ENCODE results near the gene GALNT14.

GALNT14 gene

DNA sequence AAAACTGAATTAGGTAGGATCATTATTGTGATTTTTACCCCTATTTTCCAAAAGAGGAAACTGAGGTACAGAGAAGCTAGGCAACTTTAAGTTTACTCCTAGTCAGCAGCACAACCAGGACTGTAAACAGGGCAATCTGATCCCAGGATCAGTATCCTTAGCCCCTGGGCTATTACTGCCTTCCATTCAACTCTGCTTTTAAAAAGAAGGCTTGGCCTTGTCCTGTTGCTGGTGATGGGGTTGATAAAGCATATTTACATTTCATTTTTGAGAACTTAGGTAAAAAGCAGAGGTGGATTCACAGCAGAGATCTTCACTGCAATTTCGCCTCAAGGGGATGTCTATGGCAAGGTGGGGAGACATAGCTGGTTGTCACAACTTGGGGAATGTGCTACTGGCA, 148.5 kb downstream of the GALNT14 start:
- Histone ChIP-seq H4K20me1 (peaks cover 60% of the 10 kb centered on the region), H3K4me2 (no peak overlapping the region), H3K27ac (no peak overlapping the region), H3K9me3 (no peaks in the 10 kb centered on the region), H3K27me3 (no peaks in the 10 kb centered on the region), H3K36me3 (peaks cover 85% of the 10 kb centered on the region), H3K4me3 (no peak overlapping the region), H3K9ac (no peak overlapping the region), H3K4me1 (peaks cover 21% of the 10 kb centered on the region)
- no peak for TF ChIP-seq Cebpa-rat (IDR thresholded peaks at IDR 0.05)

DNA sequence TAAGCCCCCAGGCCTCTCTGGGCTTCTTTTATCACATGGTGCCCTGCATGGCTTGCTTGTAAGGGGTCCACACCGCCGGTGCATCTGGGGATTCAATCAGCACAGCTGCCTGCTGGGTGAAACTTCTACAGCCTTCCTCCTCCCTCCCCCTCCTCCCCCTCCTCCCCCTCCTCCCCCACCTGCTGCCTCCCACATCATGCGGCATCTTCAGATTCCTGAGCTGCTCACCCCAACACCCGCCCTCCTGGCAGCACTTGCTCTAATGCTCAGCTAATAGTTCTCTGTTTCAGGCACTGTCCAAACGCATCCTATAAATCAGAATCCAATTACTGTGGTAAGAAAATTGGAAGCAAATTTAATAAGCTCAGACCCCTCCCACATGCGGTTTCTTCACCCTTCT, 150.7 kb downstream of the GALNT14 start:
- Histone ChIP-seq H3K4me2 (no peak overlapping the region), H3K9me3 (no peaks in the 10 kb centered on the region), H3K9ac (no peak overlapping the region), H3K4me1 (0 out of 2 replicates have a peak, but pooled peaks cover 7% of the 10 kb centered on the region), H4K20me1 (peaks cover 53% of the 10 kb centered on the region), H3K36me3 (peaks cover 84% of the 10 kb centered on the region), H3K27ac (no peak overlapping the region), H3K4me3 (no peak overlapping the region), H3K27me3 (no peaks in the 10 kb centered on the region)
- no peak for TF ChIP-seq Cebpa-rat (IDR thresholded peaks at IDR 0.05)

DNA sequence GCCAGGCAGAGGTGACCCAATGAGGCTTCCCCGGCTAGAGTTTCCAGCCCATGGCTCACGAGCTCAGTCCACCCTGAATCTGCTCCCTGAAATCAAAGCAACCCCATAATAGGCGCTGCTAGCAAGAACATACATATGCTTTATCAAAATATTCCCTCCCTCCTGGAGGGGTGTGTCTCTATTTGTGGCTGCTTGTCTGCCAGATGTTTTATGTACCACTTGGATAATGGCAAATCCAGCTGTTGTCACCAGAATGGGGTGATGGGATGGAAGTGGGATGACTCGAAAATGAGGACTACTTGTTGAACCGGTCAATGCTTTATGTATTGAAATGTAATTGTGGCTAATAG, 152.0 kb downstream of the GALNT14 start:
- Histone ChIP-seq H3K27me3 (no peaks in the 10 kb centered on the region), H4K20me1 (peaks cover 54% of the 10 kb centered on the region), H3K4me2 (no peak overlapping the region), H3K4me3 (no peak overlapping the region), H3K4me1 (0 out of 2 replicates have a peak, but pooled peaks cover 7% of the 10 kb centered on the region), H3K9me3 (no peaks in the 10 kb centered on the region), H3K36me3 (peaks cover 78% of the 10 kb centered on the region), H3K27ac (no peak overlapping the region), H3K9ac (no peak overlapping the region)
- TF ChIP-seq Cebpa-rat (IDR thresholded peaks at IDR 0.05) = no peak

- H3K4me1 ChIP-seq = 0 out of 2 replicates have a peak, but pooled peaks cover 7% of the 10 kb centered on the region
- H3K4me2 ChIP-seq = no peak overlapping the region
- no peaks in the 10 kb centered on the region for H3K9me3 ChIP-seq
- H3K36me3 ChIP-seq = peaks cover 78% of the 10 kb centered on the region
- H3K27ac ChIP-seq = no peak overlapping the region; the same call in 1 of the 2 replicates
- peaks cover 54% of the 10 kb centered on the region for H4K20me1 ChIP-seq
- TF ChIP-seq Cebpa-rat (IDR thresholded peaks at IDR 0.05) = no peak
- no peak overlapping the region for H3K9ac ChIP-seq
- H3K27me3 ChIP-seq = no peaks in the 10 kb centered on the region
- no peak overlapping the region for H3K4me3 ChIP-seq
Observed at GRCh38 chr2:30985493-30986230, 152.6 kb downstream of the GALNT14 start.

DNA sequence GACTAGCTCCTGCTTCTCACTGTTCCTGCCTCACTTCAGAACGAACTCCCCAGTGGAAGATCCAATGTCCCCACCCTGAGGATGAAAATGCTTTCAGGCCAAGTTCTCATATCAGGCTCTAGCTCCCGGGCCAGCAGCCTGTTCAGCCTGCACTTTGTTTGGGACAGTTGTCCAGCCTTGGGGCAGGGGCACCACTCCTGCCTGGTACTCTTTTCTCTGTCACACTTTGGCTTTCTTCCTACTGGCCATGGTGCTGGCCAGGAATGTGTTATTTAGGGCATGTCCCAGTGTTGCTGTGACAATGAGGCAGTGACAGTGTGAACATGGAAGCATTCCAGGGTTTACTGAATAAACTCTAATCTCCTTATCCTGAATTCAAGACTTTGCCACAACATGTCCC, 154.1 kb downstream of the GALNT14 start:
- TF ChIP-seq Cebpa-rat (IDR thresholded peaks at IDR 0.05) = no peak

DNA sequence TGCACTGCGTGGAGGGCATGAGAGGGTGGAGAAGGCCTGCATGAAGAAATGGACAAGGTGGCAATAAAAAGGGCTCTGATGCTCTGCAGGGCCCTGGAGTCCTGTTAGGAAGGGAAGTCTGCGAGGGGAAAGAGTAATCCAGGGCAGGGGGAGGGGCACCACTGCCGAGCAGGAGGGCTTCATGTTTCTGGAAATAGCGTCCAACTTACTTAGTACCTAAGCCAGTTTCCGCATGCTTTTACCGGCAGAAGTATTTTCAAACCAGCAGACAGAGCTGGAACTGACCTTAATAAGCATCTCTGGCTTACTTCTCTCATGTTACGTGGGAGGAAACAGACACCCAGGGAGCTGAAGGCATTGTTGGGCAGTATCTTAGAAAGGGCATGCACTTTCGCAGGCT, 156.7 kb downstream of the GALNT14 start:
- H4K20me1 ChIP-seq = peaks cover 74% of the 10 kb centered on the region
- no peaks in the 10 kb centered on the region for H3K9me3 ChIP-seq
- no peak overlapping the region for H3K9ac ChIP-seq
- H3K4me1 ChIP-seq = peaks cover 23% of the 10 kb centered on the region
- H3K27ac ChIP-seq = no peak overlapping the region
- H3K27me3 ChIP-seq = no peaks in the 10 kb centered on the region
- peaks cover 80% of the 10 kb centered on the region for H3K36me3 ChIP-seq
- no peak for TF ChIP-seq Cebpa-rat (IDR thresholded peaks at IDR 0.05)
- H3K4me3 ChIP-seq = no peak overlapping the region
- no peak overlapping the region for H3K4me2 ChIP-seq

More for the DNA sequence above, 154.1 kb downstream of the GALNT14 start:
- Histone ChIP-seq H3K4me1 (0 out of 2 replicates have a peak, but pooled peaks cover 7% of the 10 kb centered on the region), H3K4me3 (no peak overlapping the region), H3K9ac (no peak overlapping the region), H3K9me3 (no peaks in the 10 kb centered on the region), H3K27ac (no peak overlapping the region), H3K27me3 (no peaks in the 10 kb centered on the region), H4K20me1 (peaks cover 58% of the 10 kb centered on the region), H3K4me2 (no peak overlapping the region), H3K36me3 (peaks cover 78% of the 10 kb centered on the region)

- Histone ChIP-seq H3K4me3 (no peak overlapping the region), H3K9ac (no peak overlapping the region)
Observed at GRCh38 chr2:30981096-30981495, 157.1 kb downstream of the GALNT14 start.

DNA sequence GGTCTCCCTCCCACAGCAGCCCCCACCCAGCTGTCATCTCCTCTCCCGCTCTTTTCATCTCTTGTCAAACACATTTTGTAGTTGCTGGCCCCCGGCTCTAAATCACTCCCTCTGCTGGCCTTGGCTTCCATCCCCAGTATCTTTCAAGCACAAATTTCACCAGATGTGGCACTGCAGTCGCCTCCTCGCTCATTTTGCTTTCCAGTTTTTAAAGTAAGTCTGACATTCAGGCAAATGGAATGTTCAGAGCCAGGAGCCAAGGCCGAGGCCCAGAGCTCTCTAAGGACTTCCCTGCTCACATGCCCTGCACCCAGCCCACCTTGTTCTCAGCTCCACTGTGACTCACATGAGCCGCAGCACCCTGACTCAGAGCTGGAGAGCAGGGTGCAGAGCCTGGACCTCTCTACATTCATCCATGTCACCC, 158.4 kb downstream of the GALNT14 start:
- Histone ChIP-seq H3K4me3 (no peak overlapping the region), H4K20me1 (peaks cover 71% of the 10 kb centered on the region), H3K27me3 (no peaks in the 10 kb centered on the region), H3K27ac (no peak overlapping the region), H3K9ac (no peak overlapping the region), H3K4me2 (no peak overlapping the region), H3K4me1 (peaks cover 20% of the 10 kb centered on the region), H3K9me3 (no peaks in the 10 kb centered on the region), H3K36me3 (peaks cover 73% of the 10 kb centered on the region)
- no peak for TF ChIP-seq Cebpa-rat (IDR thresholded peaks at IDR 0.05)

More at GRCh38 chr2:30981096-30981495, 157.1 kb downstream of the GALNT14 start:
- Histone ChIP-seq H3K4me2 (no peak overlapping the region), H3K4me1 (peaks cover 27% of the 10 kb centered on the region), H3K27me3 (no peaks in the 10 kb centered on the region), H3K36me3 (peaks cover 79% of the 10 kb centered on the region), H3K9me3 (no peaks in the 10 kb centered on the region), H4K20me1 (peaks cover 72% of the 10 kb centered on the region), H3K27ac (no peak overlapping the region)
- TF ChIP-seq Cebpa-rat (IDR thresholded peaks at IDR 0.05) = no peak

- Histone ChIP-seq H3K9ac (no peak overlapping the region), H3K4me3 (no peak overlapping the region), H3K4me2 (no peak overlapping the region), H3K27me3 (no peaks in the 10 kb centered on the region), H3K9me3 (no peaks in the 10 kb centered on the region), H3K4me1 (peaks cover 20% of the 10 kb centered on the region), H3K36me3 (peaks cover 68% of the 10 kb centered on the region), H3K27ac (no peak overlapping the region), H4K20me1 (peaks cover 71% of the 10 kb centered on the region)
- no peak for TF ChIP-seq Cebpa-rat (IDR thresholded peaks at IDR 0.05)
Observed at GRCh38 chr2:30978854-30979253, 159.4 kb downstream of the GALNT14 start.

DNA sequence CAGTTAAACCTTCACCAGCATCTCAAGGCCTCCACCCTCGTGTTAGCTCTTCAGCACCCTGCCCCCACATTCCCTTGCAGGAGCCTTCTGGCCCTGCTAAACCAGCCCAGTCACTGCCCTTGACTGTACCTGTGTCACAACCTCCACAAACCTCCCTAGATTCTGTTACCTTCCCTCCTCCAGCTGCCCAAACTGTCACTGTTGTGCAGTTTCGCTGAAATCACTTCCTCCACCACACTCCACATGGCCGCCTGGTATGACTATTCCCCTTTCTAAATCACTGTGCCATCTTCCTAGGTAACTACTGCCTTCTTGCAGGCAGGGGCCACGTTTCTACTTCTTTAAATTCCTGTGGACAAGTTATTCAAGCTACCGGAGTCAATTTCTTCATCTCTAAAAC, 160.2 kb downstream of the GALNT14 start:
- no peak overlapping the region for H3K4me2 ChIP-seq
- H3K27me3 ChIP-seq = no peaks in the 10 kb centered on the region
- no peak overlapping the region for H3K9ac ChIP-seq
- no peak overlapping the region for H3K27ac ChIP-seq
- H4K20me1 ChIP-seq = peaks cover 78% of the 10 kb centered on the region
- H3K4me3 ChIP-seq = no peak overlapping the region
- peaks cover 20% of the 10 kb centered on the region for H3K4me1 ChIP-seq
- peaks cover 71% of the 10 kb centered on the region for H3K36me3 ChIP-seq
- no peaks in the 10 kb centered on the region for H3K9me3 ChIP-seq
- no peak for TF ChIP-seq Cebpa-rat (IDR thresholded peaks at IDR 0.05)

All from BLaER1 (cell line).